IMR-90 (cell line): ENCODE results near the gene ITCH. TPM values are rescaled to one million over a fixed set of nuclear protein-coding genes. Genes with fewer than 3 reads are reported as not detected.
A peak's percentile ranks its signal among the peaks of the same experiment; 100 is the strongest.

Source experiments
- ATAC-seq: fragments of 200-7000 bp; cut with Tn5 transposase; 2 replicates; pipeline ENCODE4 v1.9.1; 2020; ENCODE audit warnings: low read depth, mild to moderate bottlenecking, moderate library complexity
- BruUV-seq: library from RNA; stranded (reverse); fragments of 400-500 nt; replicated peaks from 2 replicates; lab custom pipeline; 2021; lab: Mats Ljungman, UMichigan
- CTCF ChIA-PET: fragments of 300-600 bp; formaldehyde crosslinking; extraction: SDS; loops from one replicate; lab custom pipeline; 2021; ENCODE audit warnings: antibody characterized with exemption; lab: Yijun Ruan, JAX
- POLR2A ChIA-PET: fragments of 300-600 bp; sonication (Branson Sonifier 250); formaldehyde crosslinking; loops from one replicate; lab custom pipeline; 2022; ENCODE audit warnings: antibody characterized with exemption; ENCODE audit not compliant: unreplicated experiment; lab: Charles Lee
- DNase-seq: peaks from one replicate; pipeline ENCODE4 v3.0.0; 2013
- H2AFZ ChIP-seq: replicated peaks from 2 replicates; pipeline ENCODE3; 2013; ENCODE audit warnings: low read length, mild to moderate bottlenecking; ENCODE audit not compliant: poor library complexity
- H2AK5ac ChIP-seq: 2 replicates; pipeline ENCODE4 v1.6.1; 2013; ENCODE audit warnings: low read depth, low read length, inconsistent platforms
- H2AK9ac ChIP-seq: replicated peaks from 2 replicates; pipeline ENCODE3; 2013; ENCODE audit warnings: mild to moderate bottlenecking, low read depth, low read length, moderate library complexity; ENCODE audit not compliant: poor library complexity
- H2BK120ac ChIP-seq: 2 replicates; pipeline ENCODE4 v1.6.1; 2013; ENCODE audit warnings: low read depth, low read length, inconsistent platforms
- H2BK15ac ChIP-seq: 3 replicates; pipeline ENCODE4 v1.6.1; 2013; ENCODE audit warnings: low read depth, low read length, inconsistent platforms
- H2BK20ac ChIP-seq: 2 replicates; pipeline ENCODE4 v1.6.1; 2013; ENCODE audit warnings: low read depth, mild to moderate bottlenecking, inconsistent platforms, low read length, moderate library complexity
- H2BK5ac ChIP-seq: 2 replicates; pipeline ENCODE4 v1.6.1; 2013; ENCODE audit warnings: mild to moderate bottlenecking, low read depth, low read length, inconsistent platforms; ENCODE audit not compliant: poor library complexity, severe bottlenecking
- H3K14ac ChIP-seq: replicated peaks from 2 replicates; pipeline ENCODE4 v1.6.1; 2013; ENCODE audit warnings: low read depth, low read length, inconsistent platforms
- H3K18ac ChIP-seq: 2 replicates; pipeline ENCODE4 v1.6.1; 2013; ENCODE audit warnings: low read depth, low read length, control low read depth
- H3K23ac ChIP-seq: 2 replicates; pipeline ENCODE4 v1.6.1; 2013; ENCODE audit warnings: low read depth, low read length, inconsistent platforms
- H3K27ac ChIP-seq: 2 replicates; pipeline ENCODE4 v1.5.1; 2013; ENCODE audit warnings: mild to moderate bottlenecking, control low read depth, low read length; ENCODE audit not compliant: insufficient read depth
- H3K27me3 ChIP-seq: 2 replicates; pipeline ENCODE4 v1.6.1; 2013; ENCODE audit warnings: low read length; ENCODE audit not compliant: control insufficient read depth, insufficient read depth
- H3K36me3 ChIP-seq: 2 replicates; pipeline ENCODE4 v1.6.1; 2013; ENCODE audit warnings: low read length, mixed read lengths; ENCODE audit not compliant: control insufficient read depth, insufficient read depth
- H3K4ac ChIP-seq: 2 replicates; pipeline ENCODE4 v1.6.1; 2013; ENCODE audit warnings: low read depth, low read length, inconsistent platforms
- H3K4me1 ChIP-seq: 2 replicates; pipeline ENCODE4 v1.6.1; 2013; ENCODE audit warnings: low read length, mixed read lengths; ENCODE audit not compliant: control insufficient read depth, insufficient read depth
- H3K4me2 ChIP-seq: 2 replicates; pipeline ENCODE4 v1.6.1; 2013; ENCODE audit warnings: low read depth, mild to moderate bottlenecking, control low read depth, low read length, moderate library complexity
- H3K4me3 ChIP-seq: 2 replicates; pipeline ENCODE4 v1.5.1; 2013; ENCODE audit warnings: low read depth, mild to moderate bottlenecking, control low read depth, low read length, moderate library complexity; ENCODE audit not compliant: insufficient read depth
- H3K56ac ChIP-seq: 2 replicates; pipeline ENCODE4 v1.6.1; 2013; ENCODE audit warnings: low read length, inconsistent platforms; ENCODE audit not compliant: insufficient read depth; ENCODE audit errors: extremely low read depth
- H3K79me1 ChIP-seq, 2 experiments: 2 replicates each; pipeline ENCODE4 v1.6.1; 2013; ENCODE audit warnings: low read length in 2 of 2, inconsistent platforms in 1 of 2, low read depth in 1 of 2
- H3K9ac ChIP-seq: 2 replicates; pipeline ENCODE4 v1.6.1; 2013; ENCODE audit warnings: low read depth, low read length, control low read depth
- H3K9me1 ChIP-seq: 2 replicates; pipeline ENCODE4 v1.6.1; 2013; ENCODE audit warnings: low read length, inconsistent platforms; ENCODE audit not compliant: insufficient read depth
- H3K9me3 ChIP-seq: 2 replicates; pipeline ENCODE4 v1.6.1; 2013; ENCODE audit warnings: low read length; ENCODE audit not compliant: control insufficient read depth, insufficient read depth
- H4K20me1 ChIP-seq: 2 replicates; pipeline ENCODE4 v1.6.1; 2013; ENCODE audit warnings: low read length, inconsistent platforms; ENCODE audit not compliant: insufficient read depth
- H4K5ac ChIP-seq: 2 replicates; pipeline ENCODE4 v1.6.1; 2013; ENCODE audit warnings: mild to moderate bottlenecking, low read depth, low read length, control low read depth
- H4K8ac ChIP-seq, 2 experiments: 2 replicates each; pipeline ENCODE4 v1.6.1; 2013; ENCODE audit warnings: low read depth in 2 of 2, low read length in 2 of 2, control low read depth in 1 of 2, inconsistent platforms in 1 of 2
- H4K91ac ChIP-seq: 2 replicates; pipeline ENCODE4 v1.6.1; 2013; ENCODE audit warnings: low read depth, low read length, inconsistent platforms; ENCODE audit not compliant: insufficient read depth
- BHLHE40 ChIP-seq: fragments of 150-350 bp; IDR thresholded peaks from 2 replicates; pipeline ENCODE4 v1.6.1; 2016; ENCODE audit warnings: mild to moderate bottlenecking, low read depth, low read length
- CEBPB ChIP-seq: IDR thresholded peaks from 2 replicates; pipeline ENCODE4 v1.6.1; 2012; ENCODE audit warnings: low read depth, low read length, improper control_type of control experiment
- ELK1 ChIP-seq: fragments of 150-350 bp; IDR thresholded peaks from 2 replicates; pipeline ENCODE4 v1.6.1; 2016; ENCODE audit warnings: low read depth, mild to moderate bottlenecking, low read length, moderate library complexity, borderline replicate concordance
- MAFK ChIP-seq: IDR thresholded peaks from 2 replicates; pipeline ENCODE4 v1.6.1; 2012; ENCODE audit warnings: low read depth, low read length, improper control_type of control experiment
- NFE2L2 ChIP-seq: fragments of 150-350 bp; IDR thresholded peaks from 2 replicates; pipeline ENCODE4 v1.6.1; 2016; ENCODE audit warnings: low read depth, mild to moderate bottlenecking, low read length
- POLR2A ChIP-seq: IDR thresholded peaks from 2 replicates; pipeline ENCODE4 v1.6.1; 2012; ENCODE audit warnings: mild to moderate bottlenecking, low read depth, low read length
- RAD21 ChIP-seq: IDR thresholded peaks from 2 replicates; pipeline ENCODE4 v1.6.1; 2012; ENCODE audit warnings: low read length, improper control_type of control experiment
- RFX5 ChIP-seq: IDR thresholded peaks from 2 replicates; pipeline ENCODE4 v1.8.0; 2012; ENCODE audit warnings: low read depth, mild to moderate bottlenecking, low read length, moderate library complexity
- SMC3 ChIP-seq: fragments of 150-350 bp; IDR thresholded peaks from 2 replicates; pipeline ENCODE4 v1.6.1; 2016; ENCODE audit warnings: low read depth, mild to moderate bottlenecking, antibody characterized with exemption, low read length, moderate library complexity
- WGBS, 2 experiments: methylation state at CpG; one replicate each; pipeline versions ENCODE4 v1.1.5 to v1.1.7; 2013; ENCODE audit warnings: missing lambda C conversion rate in 2 of 2; ENCODE audit not compliant: insufficient read length in 1 of 2; ENCODE audit errors: extremely low coverage in 2 of 2; 5-methylcytosine and 5-hydroxymethylcytosine counted together
- dilution Hi-C: fragments of 300-500 bp; cut with HindIII; formaldehyde crosslinking; loops from one replicate; pipeline ENCODE4 v1.14.3; 2018; ENCODE audit warnings: low sequenced_read_pairs; ENCODE audit not compliant: unreplicated experiment
- in situ Hi-C: fragments of 300-500 bp; cut with MboI; formaldehyde crosslinking; loops from 3 replicates; pipeline ENCODE4 v1.14.3; 2019; ENCODE audit warnings: low sequenced_read_pairs, inconsistent platforms, mixed read lengths
- intact Hi-C: fragments of 100-400 bp; cut with micrococcal nuclease; formaldehyde crosslinking; loops from 2 replicates; pipeline ENCODE4 v1.10.0; 2022
- polyA plus RNA-seq, 3 experiments: library from polyadenylated mRNA; depleted of rRNA; stranded (reverse); fragments of >200 nt; gene quantifications; 2 replicates each; pipeline ENCODE4 v1.2.3, GENCODE V29; 2012; ENCODE audit warnings: low replicate concordance in 1 of 3
- total RNA-seq: library from RNA; depleted of rRNA; stranded (reverse); fragments of >200 nt; gene quantifications from 2 replicates; pipeline ENCODE4 v1.2.3, GENCODE V29; 2012
- TF ChIP-seq, protein P1 (sequence below): fragments of 150-350 bp; IDR thresholded peaks from 2 replicates; pipeline ENCODE4 v1.6.1; 2017; ENCODE audit warnings: mild to moderate bottlenecking, antibody characterized with exemption, low read length, low read depth

ITCH gene
- total and polyA plus RNA-seq, 2 of the 4 experiments (the other 2 are of a cell fraction), result 12.7 to 94.6 TPM

- Histone ChIP-seq H3K27ac (peak overlapping the region; percentile 82), H3K27me3 (no peaks in the 10 kb centered on the region), H3K14ac (peak overlapping the region; percentile 97), H3K4me2 (0 out of 2 replicates have a peak overlapping the region, but pooled peaks have one; percentile 14), H2AFZ (no peak overlapping the region), H2BK15ac (peak overlapping the region; percentile 82), H3K9me3 (no peaks in the 10 kb centered on the region), H3K23ac (peak overlapping the region; percentile 81; the same call in 1 of the 2 replicates), H3K4me1 (peaks cover 12% of the 10 kb centered on the region), H4K8ac (peak overlapping the region; percentile 79 to 83), H2AK9ac (peak overlapping the region; percentile 21), H3K4ac (peak overlapping the region; percentile 94), H2BK120ac (peak overlapping the region; percentile 75), H3K36me3 (peaks cover 18% of the 10 kb centered on the region), H3K4me3 (no peak overlapping the region), H4K91ac (peak overlapping the region; percentile 93), H3K56ac (peak overlapping the region; percentile 91), H3K9me1 (peaks cover 4% of the 10 kb centered on the region), H3K18ac (peak overlapping the region; percentile 95), H4K5ac (peak overlapping the region; percentile 93), H3K9ac (peak overlapping the region; percentile 27; the same call in 1 of the 2 replicates), H4K20me1 (no peaks in the 10 kb centered on the region), H2BK20ac (peak overlapping the region; percentile 90), H3K79me1 (peaks cover 21 to 39% of the 10 kb centered on the region in 2 experiments), H2AK5ac (peak overlapping the region; percentile 78), H2BK5ac (peak overlapping the region; percentile 93)
- intact Hi-C loops (loop anchor here (10.0 kb wide), 1 partner anchor 54 kb away; no protein-coding TSS in a partner anchor), in situ Hi-C loops (no loop called here), dilution Hi-C loops (no loop called here)
- DNase-seq, result peak; percentile 85
- POLR2A ChIA-PET, result no interaction called here
- CTCF ChIA-PET, result no interaction called here
- no peak for TF ChIP-seq CEBPB
- peak; percentile 25; the same call in 1 of the 2 replicates for TF ChIP-seq BHLHE40
- 0 out of 2 replicates have a peak, but pooled peaks have one; percentile 21 for TF ChIP-seq POLR2A
- no peak for TF ChIP-seq MAFK
- no peak for TF ChIP-seq NFE2L2
- TF ChIP-seq RAD21, result no peak
- TF ChIP-seq SMC3, result no peak
- TF ChIP-seq RFX5, result no peak
- TF ChIP-seq, protein P1, sequence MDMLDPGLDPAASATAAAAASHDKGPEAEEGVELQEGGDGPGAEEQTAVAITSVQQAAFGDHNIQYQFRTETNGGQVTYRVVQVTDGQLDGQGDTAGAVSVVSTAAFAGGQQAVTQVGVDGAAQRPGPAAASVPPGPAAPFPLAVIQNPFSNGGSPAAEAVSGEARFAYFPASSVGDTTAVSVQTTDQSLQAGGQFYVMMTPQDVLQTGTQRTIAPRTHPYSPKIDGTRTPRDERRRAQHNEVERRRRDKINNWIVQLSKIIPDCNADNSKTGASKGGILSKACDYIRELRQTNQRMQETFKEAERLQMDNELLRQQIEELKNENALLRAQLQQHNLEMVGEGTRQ, result no peak
- no peak for TF ChIP-seq ELK1
- WGBS, 2 experiments, result no CpG with 5 or more reads among the region's 3 CpGs
- no TSS peak for BruUV-seq
- peak; percentile 80 for ATAC-seq
Observed at GRCh38 chr20:34458631-34459030, 95.6 kb downstream of the ITCH start.
